ENCODE measurements around the gene COL26A1. TPM values are rescaled to one million over a fixed set of nuclear protein-coding genes. Genes with fewer than 3 reads are reported as not detected.

COL26A1 gene
- total and polyA plus RNA-seq, 7 donors: 0.13 TPM; not detected in 6

GRCh38 chr7:101376601-101377000, 13.9 kb downstream of the COL26A1 start:
- H3K9me3 ChIP-seq: peaks cover 0 to 3% (median 0%) of the 10 kb centered on the region in 4 donors
- no peak for DNase-seq
- peaks cover 0 to 23% (median 4%) of the 10 kb centered on the region in 3 donors for H3K27me3 ChIP-seq
- H3K27ac ChIP-seq: no peak overlapping the region
- H3K36me3 ChIP-seq: no peaks in the 10 kb centered on the region
- intact Hi-C loops (cut with DNase I): no loop called here
- 81 to 89% methylated on average over 5 of the region's 5 CpGs for WGBS, 2 donors
- TF ChIP-seq, protein P1, sequence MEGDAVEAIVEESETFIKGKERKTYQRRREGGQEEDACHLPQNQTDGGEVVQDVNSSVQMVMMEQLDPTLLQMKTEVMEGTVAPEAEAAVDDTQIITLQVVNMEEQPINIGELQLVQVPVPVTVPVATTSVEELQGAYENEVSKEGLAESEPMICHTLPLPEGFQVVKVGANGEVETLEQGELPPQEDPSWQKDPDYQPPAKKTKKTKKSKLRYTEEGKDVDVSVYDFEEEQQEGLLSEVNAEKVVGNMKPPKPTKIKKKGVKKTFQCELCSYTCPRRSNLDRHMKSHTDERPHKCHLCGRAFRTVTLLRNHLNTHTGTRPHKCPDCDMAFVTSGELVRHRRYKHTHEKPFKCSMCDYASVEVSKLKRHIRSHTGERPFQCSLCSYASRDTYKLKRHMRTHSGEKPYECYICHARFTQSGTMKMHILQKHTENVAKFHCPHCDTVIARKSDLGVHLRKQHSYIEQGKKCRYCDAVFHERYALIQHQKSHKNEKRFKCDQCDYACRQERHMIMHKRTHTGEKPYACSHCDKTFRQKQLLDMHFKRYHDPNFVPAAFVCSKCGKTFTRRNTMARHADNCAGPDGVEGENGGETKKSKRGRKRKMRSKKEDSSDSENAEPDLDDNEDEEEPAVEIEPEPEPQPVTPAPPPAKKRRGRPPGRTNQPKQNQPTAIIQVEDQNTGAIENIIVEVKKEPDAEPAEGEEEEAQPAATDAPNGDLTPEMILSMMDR (IDR thresholded peaks at IDR 0.05): no peak
- no peak for TF ChIP-seq POLR2AphosphoS5 (IDR thresholded peaks at IDR 0.05)
- no peak for TF ChIP-seq POLR2A (IDR thresholded peaks at IDR 0.05)
- TF ChIP-seq EP300 (IDR thresholded peaks at IDR 0.05): no peak
- H3K4me3 ChIP-seq: no peak overlapping the region
- H3K4me1 ChIP-seq: no peaks in the 10 kb centered on the region

GRCh38 chr7:101377189-101377736, 14.6 kb downstream of the COL26A1 start:
- Histone ChIP-seq H3K9me3 (peaks cover 0 to 3% (median 0%) of the 10 kb centered on the region in 4 donors), H3K27ac (no peak overlapping the region), H3K27me3 (peaks cover 0 to 17% (median 4%) of the 10 kb centered on the region in 3 donors), H3K4me3 (no peak overlapping the region), H3K36me3 (no peaks in the 10 kb centered on the region), H3K4me1 (no peaks in the 10 kb centered on the region)
- intact Hi-C loops (cut with DNase I): no loop called here
- WGBS, 2 donors: 76 to 85% methylated on average over 4 of the region's 4 CpGs
- TF ChIP-seq POLR2A (IDR thresholded peaks at IDR 0.05) (no peak), EP300 (IDR thresholded peaks at IDR 0.05) (no peak), POLR2AphosphoS5 (IDR thresholded peaks at IDR 0.05) (no peak)
- TF ChIP-seq, protein P1 (IDR thresholded peaks at IDR 0.05): no peak
- no peak for DNase-seq

DNA sequence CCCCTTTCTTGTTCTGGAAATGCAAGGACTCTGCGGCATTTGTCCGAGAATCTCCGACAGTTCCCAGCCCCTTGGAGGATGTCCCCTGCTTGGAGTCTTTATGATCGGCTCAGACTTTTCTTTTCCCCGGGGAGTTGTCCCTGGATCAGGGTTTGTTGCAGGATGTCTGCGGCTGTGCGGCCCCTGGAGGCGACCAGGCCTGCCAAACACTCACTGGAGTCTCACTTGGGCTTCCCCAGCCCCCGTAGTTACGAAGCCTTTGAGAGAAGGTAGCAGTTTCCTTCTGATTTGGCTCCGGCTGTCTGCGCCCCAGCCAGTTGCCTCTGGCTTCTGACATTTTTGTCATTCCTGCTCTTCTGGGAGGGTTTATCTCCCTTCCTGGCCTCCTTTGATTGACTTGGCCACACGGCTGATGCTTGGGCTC, 16.1 kb downstream of the COL26A1 start:
- H3K27ac ChIP-seq: no peak overlapping the region
- peaks cover 0 to 2% (median 0%) of the 10 kb centered on the region in 3 donors for H3K27me3 ChIP-seq
- H3K4me3 ChIP-seq: no peak overlapping the region
- intact Hi-C loops (cut with DNase I): no loop called here
- H3K4me1 ChIP-seq: no peaks in the 10 kb centered on the region
- H3K36me3 ChIP-seq: no peaks in the 10 kb centered on the region
- TF ChIP-seq, protein P1 (IDR thresholded peaks at IDR 0.05): no peak
- TF ChIP-seq POLR2A (IDR thresholded peaks at IDR 0.05) (no peak), EP300 (IDR thresholded peaks at IDR 0.05) (no peak), POLR2AphosphoS5 (IDR thresholded peaks at IDR 0.05) (no peak)
- WGBS, 2 donors: 66 to 79% methylated on average over 13 of the region's 13 CpGs
- no peak for DNase-seq
- peaks cover 0 to 3% (median 0%) of the 10 kb centered on the region in 4 donors for H3K9me3 ChIP-seq

DNA sequence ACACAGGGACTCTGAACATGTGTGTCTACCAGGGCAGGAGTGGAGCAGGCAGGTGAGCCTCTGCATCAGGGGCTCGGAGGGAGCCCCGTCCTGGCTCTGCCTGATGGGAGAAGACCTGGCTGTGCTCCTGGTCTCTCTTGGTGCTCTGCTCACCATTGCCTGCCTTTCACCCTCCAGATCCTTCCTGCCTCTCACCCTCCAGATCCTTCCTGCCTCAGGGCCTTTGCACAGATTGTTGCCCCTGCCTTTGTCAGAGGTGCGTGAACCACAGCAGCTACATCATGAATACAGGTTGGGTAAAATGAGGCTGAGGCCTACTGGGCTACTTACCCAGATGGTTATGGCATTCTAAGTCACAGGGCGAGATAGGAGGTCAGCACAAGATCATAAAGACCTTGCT, 16.6 kb downstream of the COL26A1 start:
- no peaks in the 10 kb centered on the region for H3K36me3 ChIP-seq
- intact Hi-C loops (cut with DNase I): no loop called here
- 94 to 95% methylated on average over 4 of the region's 4 CpGs for WGBS, 2 donors
- no peaks in the 10 kb centered on the region for H3K4me1 ChIP-seq
- H3K9me3 ChIP-seq: peaks cover 0 to 3% (median 0%) of the 10 kb centered on the region in 4 donors
- H3K27ac ChIP-seq: no peak overlapping the region
- DNase-seq: no peak
- TF ChIP-seq, protein P1 (IDR thresholded peaks at IDR 0.05): no peak
- no peak for TF ChIP-seq POLR2A (IDR thresholded peaks at IDR 0.05)
- TF ChIP-seq POLR2AphosphoS5 (IDR thresholded peaks at IDR 0.05): no peak
- TF ChIP-seq EP300 (IDR thresholded peaks at IDR 0.05): no peak
- H3K4me3 ChIP-seq: no peak overlapping the region
- no peaks in the 10 kb centered on the region for H3K27me3 ChIP-seq
